Measurements from ENCODE around the gene FAM171A2. TPM values are rescaled to one million over a fixed set of nuclear protein-coding genes. Genes with fewer than 3 reads are reported as not detected.
A peak's percentile ranks its signal among the peaks of the same experiment; 100 is the strongest.
"Not testable (repeated sequence)": the region's sequence is repeated elsewhere in the genome, so short reads cannot be mapped to it uniquely, and the experiment has no call there.

FAM171A2 gene
- total and polyA plus RNA-seq, 2 of the 4 experiments (the other 2 are of a cell fraction) = 3.2 to 5.9 TPM

DNA sequence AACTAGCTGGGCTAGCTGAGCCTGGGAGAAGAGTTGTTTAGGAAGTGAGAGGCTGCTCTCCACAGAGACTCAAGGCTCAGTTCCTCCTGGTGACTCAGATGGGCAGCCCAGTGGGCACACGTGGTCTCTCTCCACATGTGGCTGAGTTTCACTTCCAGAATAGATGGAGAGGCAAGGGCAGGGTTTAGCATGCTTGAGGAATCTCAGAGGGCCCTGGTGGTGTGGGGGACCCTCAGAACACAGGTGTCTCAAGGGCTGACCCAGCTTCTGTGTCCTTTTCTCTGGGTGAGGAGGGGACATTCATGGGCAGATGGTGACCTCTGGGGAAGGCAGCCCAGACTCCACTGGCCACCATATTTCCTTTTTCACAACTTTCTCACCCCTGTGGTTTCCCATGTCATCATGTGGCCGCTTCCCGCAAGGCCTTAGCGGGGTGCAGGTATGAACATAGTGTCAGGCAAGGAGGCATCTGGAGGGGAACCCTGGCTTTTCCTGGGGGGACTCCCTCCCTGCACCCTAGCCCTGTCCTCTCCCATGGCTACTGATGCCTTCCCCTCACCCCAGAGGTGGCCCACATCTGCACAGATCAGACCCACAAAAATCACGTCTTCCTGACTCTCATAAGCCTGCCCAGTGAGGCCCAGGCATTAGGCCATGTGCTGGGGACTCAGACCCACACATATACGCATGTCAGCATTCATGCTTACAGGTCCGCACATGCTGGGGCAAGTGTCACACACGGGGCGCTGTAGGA lies 15.2 kb downstream of the FAM171A2 start:
- H4K8ac ChIP-seq (ENCODE audit: low read depth in 2 of 2, low read length in 2 of 2) = no peak overlapping the region
- H3K4me2 ChIP-seq (ENCODE audit: low read depth, low read length) = no peak overlapping the region
- dilution Hi-C loops (cut with HindIII; ENCODE audit: low sequenced_read_pairs, unreplicated experiment) = no loop called here
- no peak overlapping the region for H2AFZ ChIP-seq (replicated peaks; ENCODE audit: low read length, poor library complexity)
- no peaks in the 10 kb centered on the region for H3K27me3 ChIP-seq (ENCODE audit: control insufficient read depth, insufficient read depth, low read length)
- in situ Hi-C loops (cut with MboI; ENCODE audit: low sequenced_read_pairs) = no loop called here
- no peak overlapping the region for H3K23ac ChIP-seq (ENCODE audit: low read depth, low read length)
- H3K27ac ChIP-seq (ENCODE audit: insufficient read depth, low read length) = no peak overlapping the region
- intact Hi-C loops (cut with micrococcal nuclease) = loop anchor here (5.0 kb wide), 1 partner anchor 146 kb away; no protein-coding TSS in a partner anchor
- DNase-seq (peak; percentile 57), ATAC-seq (ENCODE audit: low read depth) (no peak)
- no peak overlapping the region for H3K4me3 ChIP-seq (ENCODE audit: insufficient read depth, low read depth, low read length)
- H2BK15ac ChIP-seq (ENCODE audit: low read depth, low read length) = no peak overlapping the region
- no peak overlapping the region for H3K9ac ChIP-seq (ENCODE audit: low read depth, low read length)
- ChIA-PET POLR2A (ENCODE audit: unreplicated experiment) (no interaction called here), CTCF (no interaction called here)
- peak overlapping the region; percentile 60 for H2AK9ac ChIP-seq (replicated peaks; ENCODE audit: low read depth, low read length, poor library complexity)
- H4K5ac ChIP-seq (ENCODE audit: low read depth, low read length) = no peak overlapping the region
- no peaks in the 10 kb centered on the region for H3K9me3 ChIP-seq (ENCODE audit: control insufficient read depth, insufficient read depth, low read length)
- peaks cover 16% of the 10 kb centered on the region; the same call in 1 of the 2 replicates for H4K20me1 ChIP-seq (ENCODE audit: insufficient read depth, low read length)
- H2BK5ac ChIP-seq (ENCODE audit: low read depth, low read length, poor library complexity, severe bottlenecking) = no peak overlapping the region
- H3K56ac ChIP-seq (ENCODE audit: extremely low read depth, insufficient read depth, low read length) = no peak overlapping the region
- no peak overlapping the region for H4K91ac ChIP-seq (ENCODE audit: insufficient read depth, low read depth, low read length)
- H3K4ac ChIP-seq (ENCODE audit: low read depth, low read length) = no peak overlapping the region
- peaks cover 32% of the 10 kb centered on the region for H3K36me3 ChIP-seq (ENCODE audit: control insufficient read depth, insufficient read depth, low read length)
- TF ChIP-seq, protein P1, sequence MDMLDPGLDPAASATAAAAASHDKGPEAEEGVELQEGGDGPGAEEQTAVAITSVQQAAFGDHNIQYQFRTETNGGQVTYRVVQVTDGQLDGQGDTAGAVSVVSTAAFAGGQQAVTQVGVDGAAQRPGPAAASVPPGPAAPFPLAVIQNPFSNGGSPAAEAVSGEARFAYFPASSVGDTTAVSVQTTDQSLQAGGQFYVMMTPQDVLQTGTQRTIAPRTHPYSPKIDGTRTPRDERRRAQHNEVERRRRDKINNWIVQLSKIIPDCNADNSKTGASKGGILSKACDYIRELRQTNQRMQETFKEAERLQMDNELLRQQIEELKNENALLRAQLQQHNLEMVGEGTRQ (IDR thresholded peaks at IDR 0.05; ENCODE audit: low read depth, low read length) = peak; percentile 88
- TF ChIP-seq MAZ (IDR thresholded peaks at IDR 0.05; ENCODE audit: borderline replicate concordance, low read depth, low read length) (no peak), MXI1 (IDR thresholded peaks at IDR 0.05; ENCODE audit: borderline replicate concordance, low read depth, low read length) (peak; percentile 95), MAFK (IDR thresholded peaks at IDR 0.05; ENCODE audit: low read depth, low read length) (no peak)
- H3K4me1 ChIP-seq (ENCODE audit: control insufficient read depth, insufficient read depth, low read length) = peaks cover 4% of the 10 kb centered on the region; the same call in 1 of the 2 replicates
- no TSS peak for BruUV-seq (replicated peaks)
- peaks cover 5 to 31% of the 10 kb centered on the region in 2 experiments for H3K79me1 ChIP-seq (ENCODE audit: low read depth in 1 of 2, low read length in 2 of 2)
- no peak overlapping the region for H2BK20ac ChIP-seq (ENCODE audit: low read depth, low read length)
- H3K9me1 ChIP-seq (ENCODE audit: insufficient read depth, low read length) = peaks cover 10% of the 10 kb centered on the region; the same call in 1 of the 2 replicates
- H2AK5ac ChIP-seq (ENCODE audit: low read depth, low read length) = no peak overlapping the region
- H2BK120ac ChIP-seq (ENCODE audit: low read depth, low read length) = no peak overlapping the region
- no peak overlapping the region for H3K18ac ChIP-seq (ENCODE audit: low read depth, low read length)
- 100% methylated on average over 2 of the region's 9 CpGs; no CpG with 5 or more reads in 1 of the 2 experiments for WGBS, 2 experiments (ENCODE audit: extremely low coverage in 2 of 2, insufficient read length in 1 of 2)
- H3K14ac ChIP-seq (replicated peaks; ENCODE audit: low read depth, low read length) = no peak overlapping the region

- H3K18ac ChIP-seq (ENCODE audit: low read depth, low read length); H3K27ac ChIP-seq (ENCODE audit: insufficient read depth, low read length); H3K23ac ChIP-seq (ENCODE audit: low read depth, low read length); H3K9me1 ChIP-seq (ENCODE audit: insufficient read depth, low read length); ATAC-seq (ENCODE audit: low read depth); H3K9ac ChIP-seq (ENCODE audit: low read depth, low read length); H3K56ac ChIP-seq (ENCODE audit: extremely low read depth, insufficient read depth, low read length); POLR2A ChIA-PET (ENCODE audit: unreplicated experiment); H4K8ac ChIP-seq (ENCODE audit: low read depth in 2 of 2, low read length in 2 of 2); H2AK9ac ChIP-seq (replicated peaks; ENCODE audit: low read depth, low read length, poor library complexity); H2BK15ac ChIP-seq (ENCODE audit: low read depth, low read length); H2BK5ac ChIP-seq (ENCODE audit: low read depth, low read length, poor library complexity, severe bottlenecking); H3K4me3 ChIP-seq (ENCODE audit: insufficient read depth, low read depth, low read length); H2BK120ac ChIP-seq (ENCODE audit: low read depth, low read length); dilution Hi-C loops (cut with HindIII; ENCODE audit: low sequenced_read_pairs, unreplicated experiment); H3K27me3 ChIP-seq (ENCODE audit: control insufficient read depth, insufficient read depth, low read length); DNase-seq; in situ Hi-C loops (cut with MboI; ENCODE audit: low sequenced_read_pairs); H2AK5ac ChIP-seq (ENCODE audit: low read depth, low read length); CTCF ChIA-PET; BruUV-seq (replicated peaks); H3K9me3 ChIP-seq (ENCODE audit: control insufficient read depth, insufficient read depth, low read length); H3K4me2 ChIP-seq (ENCODE audit: low read depth, low read length); H2BK20ac ChIP-seq (ENCODE audit: low read depth, low read length); H3K14ac ChIP-seq (replicated peaks; ENCODE audit: low read depth, low read length); H4K5ac ChIP-seq (ENCODE audit: low read depth, low read length); H4K91ac ChIP-seq (ENCODE audit: insufficient read depth, low read depth, low read length); H3K4ac ChIP-seq (ENCODE audit: low read depth, low read length); H3K4me1 ChIP-seq (ENCODE audit: control insufficient read depth, insufficient read depth, low read length); H2AFZ ChIP-seq (replicated peaks; ENCODE audit: low read length, poor library complexity): not testable (repeated sequence)
- intact Hi-C loops (cut with micrococcal nuclease) = loop anchor here (5.0 kb wide), 1 partner anchor 145 kb away; no protein-coding TSS in a partner anchor
- WGBS, 2 experiments (ENCODE audit: extremely low coverage in 2 of 2, insufficient read length in 1 of 2) = 72% methylated on average over 3 of the region's 18 CpGs; no CpG with 5 or more reads in 1 of the 2 experiments
- Histone ChIP-seq H3K36me3 (ENCODE audit: control insufficient read depth, insufficient read depth, low read length) (peaks cover 22% of the 10 kb centered on the region), H3K79me1 (ENCODE audit: low read depth in 1 of 2, low read length in 2 of 2) (peaks cover 5 to 31% of the 10 kb centered on the region in 2 experiments), H4K20me1 (ENCODE audit: insufficient read depth, low read length) (peaks cover 16% of the 10 kb centered on the region; the same call in 1 of the 2 replicates)
Measured at GRCh38 chr17:44347206-44348055, 16.2 kb downstream of the FAM171A2 start.

All from IMR-90 (cell line).